ENCODE data around the gene ELF5. TPM values are rescaled to one million over a fixed set of nuclear protein-coding genes. Genes with fewer than 3 reads are reported as not detected.

Gene ELF5
- total RNA-seq, 4 donors from 2014 or later, result not detected

DNA sequence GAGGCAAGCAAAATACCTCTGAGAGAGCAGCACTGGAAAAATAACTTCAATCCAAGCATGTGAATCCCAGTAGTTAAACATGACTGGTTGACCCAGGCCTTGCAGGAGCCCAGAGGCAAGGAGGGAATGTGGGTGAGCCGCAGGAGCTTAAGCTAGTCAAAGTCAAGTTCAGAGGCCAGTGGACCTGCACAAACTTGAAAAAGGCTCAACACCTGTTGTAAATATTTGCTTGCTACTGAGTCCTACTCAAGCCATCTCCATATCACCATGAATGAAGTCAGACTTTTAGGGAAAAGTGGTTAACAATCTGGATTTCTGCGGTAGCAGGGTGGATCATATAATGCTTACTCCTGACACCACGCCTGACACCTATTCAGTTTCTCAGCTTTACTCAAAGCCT is 79.7 kb downstream of the ELF5 start:
- H3K4me1 ChIP-seq, result peaks cover 7 to 8% (median 7%) of the 10 kb centered on the region in 4 donors
- no peak overlapping the region for H3K27ac ChIP-seq (replicated peaks in 1 of 4)
- no peaks in the 10 kb centered on the region for H3K36me3 ChIP-seq
- 90% methylated on average over 3 of the region's 3 CpGs for WGBS
- no peaks in the 10 kb centered on the region for H3K27me3 ChIP-seq
- TF ChIP-seq, protein P1, sequence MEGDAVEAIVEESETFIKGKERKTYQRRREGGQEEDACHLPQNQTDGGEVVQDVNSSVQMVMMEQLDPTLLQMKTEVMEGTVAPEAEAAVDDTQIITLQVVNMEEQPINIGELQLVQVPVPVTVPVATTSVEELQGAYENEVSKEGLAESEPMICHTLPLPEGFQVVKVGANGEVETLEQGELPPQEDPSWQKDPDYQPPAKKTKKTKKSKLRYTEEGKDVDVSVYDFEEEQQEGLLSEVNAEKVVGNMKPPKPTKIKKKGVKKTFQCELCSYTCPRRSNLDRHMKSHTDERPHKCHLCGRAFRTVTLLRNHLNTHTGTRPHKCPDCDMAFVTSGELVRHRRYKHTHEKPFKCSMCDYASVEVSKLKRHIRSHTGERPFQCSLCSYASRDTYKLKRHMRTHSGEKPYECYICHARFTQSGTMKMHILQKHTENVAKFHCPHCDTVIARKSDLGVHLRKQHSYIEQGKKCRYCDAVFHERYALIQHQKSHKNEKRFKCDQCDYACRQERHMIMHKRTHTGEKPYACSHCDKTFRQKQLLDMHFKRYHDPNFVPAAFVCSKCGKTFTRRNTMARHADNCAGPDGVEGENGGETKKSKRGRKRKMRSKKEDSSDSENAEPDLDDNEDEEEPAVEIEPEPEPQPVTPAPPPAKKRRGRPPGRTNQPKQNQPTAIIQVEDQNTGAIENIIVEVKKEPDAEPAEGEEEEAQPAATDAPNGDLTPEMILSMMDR (IDR thresholded peaks at IDR 0.05), result no peak
- no peak for TF ChIP-seq EP300 (IDR thresholded peaks at IDR 0.05)
- no peak for TF ChIP-seq POLR2AphosphoS5 (IDR thresholded peaks at IDR 0.05)
- no peak for TF ChIP-seq POLR2A (IDR thresholded peaks at IDR 0.05; ENCODE audit: low read depth)
- H3K4me3 ChIP-seq, result no peak overlapping the region
- no peak for DNase-seq (ENCODE audit: extremely low spot score)
- H3K9me3 ChIP-seq, result no peaks in the 10 kb centered on the region
- intact Hi-C loops (cut with DNase I), result loop anchor here (10.0 kb wide), 1 partner anchor 329 kb away; the partner anchor contains the start of gene NAT10

DNA sequence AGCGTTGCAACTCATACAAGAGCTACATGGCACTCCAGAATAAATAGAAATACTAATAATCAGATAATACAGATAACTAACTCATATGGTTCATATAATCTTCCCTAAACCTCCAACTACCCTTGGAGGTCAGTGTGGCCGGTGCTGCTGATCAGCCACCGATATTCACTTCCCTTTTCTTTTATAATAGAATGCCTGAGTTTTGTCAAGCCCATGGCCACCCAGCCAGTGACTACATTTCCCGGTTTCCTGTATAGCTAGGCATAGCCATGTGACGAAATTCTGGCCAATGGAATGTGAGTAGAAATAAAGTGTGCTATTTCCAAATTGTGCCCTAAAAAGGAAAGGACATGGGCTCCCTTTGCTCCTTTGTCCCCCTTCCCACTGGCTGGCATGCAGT is 80.8 kb downstream of the ELF5 start:
- Histone ChIP-seq H3K27me3 (no peaks in the 10 kb centered on the region), H3K4me3 (no peak overlapping the region), H3K27ac (replicated peaks in 1 of 4) (no peak overlapping the region), H3K4me1 (peaks cover 2 to 3% (median 3%) of the 10 kb centered on the region in 4 donors), H3K9me3 (no peaks in the 10 kb centered on the region), H3K36me3 (no peaks in the 10 kb centered on the region)
- WGBS, result 80% methylated on average over 5 of the region's 5 CpGs
- TF ChIP-seq POLR2AphosphoS5 (IDR thresholded peaks at IDR 0.05), result no peak
- TF ChIP-seq EP300 (IDR thresholded peaks at IDR 0.05), result no peak
- TF ChIP-seq POLR2A (IDR thresholded peaks at IDR 0.05; ENCODE audit: low read depth), result no peak
- TF ChIP-seq, protein P1 (IDR thresholded peaks at IDR 0.05), result no peak
- no peak for DNase-seq (ENCODE audit: extremely low spot score)
- intact Hi-C loops (cut with DNase I), result loop anchor here (10.0 kb wide), 1 partner anchor 328 kb away; the partner anchor contains the start of gene NAT10

DNA sequence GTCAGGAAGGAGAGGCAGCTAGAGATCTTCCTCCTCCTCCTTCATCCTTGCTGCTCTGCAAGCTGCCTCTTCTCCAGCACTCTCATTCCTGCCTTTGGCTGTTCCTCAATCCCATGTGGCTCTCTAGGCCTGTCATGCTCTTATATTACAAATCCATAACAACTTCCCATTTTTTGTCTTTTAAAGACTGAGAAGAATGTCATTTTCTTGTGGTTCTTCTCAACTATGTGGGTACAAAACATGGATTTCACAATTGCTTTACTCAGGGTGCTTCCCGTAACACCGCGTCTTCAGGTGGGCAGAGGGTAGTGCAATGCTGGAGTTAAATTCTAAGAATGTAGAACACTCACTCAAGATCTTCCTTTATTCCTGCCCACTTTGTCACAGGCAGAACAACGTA is 81.6 kb downstream of the ELF5 start:
- Histone ChIP-seq H3K4me1 (no peaks in the 10 kb centered on the region), H3K27me3 (no peaks in the 10 kb centered on the region), H3K4me3 (no peak overlapping the region), H3K9me3 (no peaks in the 10 kb centered on the region), H3K27ac (replicated peaks in 1 of 4) (no peak overlapping the region), H3K36me3 (no peaks in the 10 kb centered on the region)
- intact Hi-C loops (cut with DNase I), result loop anchor here (10.0 kb wide), 1 partner anchor 327 kb away; the partner anchor contains the start of gene NAT10
- TF ChIP-seq, protein P1 (IDR thresholded peaks at IDR 0.05), result no peak
- TF ChIP-seq POLR2A (IDR thresholded peaks at IDR 0.05; ENCODE audit: low read depth) (no peak), EP300 (IDR thresholded peaks at IDR 0.05) (no peak), POLR2AphosphoS5 (IDR thresholded peaks at IDR 0.05) (no peak)
- no peak for DNase-seq (ENCODE audit: extremely low spot score)
- WGBS, result 83% methylated on average over 4 of the region's 4 CpGs

Other genes starting within 250 kb of the ELF5 start
- 1 to 10 TPM; 5.0 to 8.0 (median 7.2) TPM for gene ABTB2, start 155.8 kb downstream of the ELF5 start, total RNA-seq
- 100 to 1,000 TPM in 1 of 4 donors, 10 to 100 TPM in 3; 72.8 to 163 (median 84.4) TPM for gene CAT, start 74.9 kb downstream of the ELF5 start, total RNA-seq
- gene EHF, start 107.3 kb upstream of the ELF5 start, total RNA-seq, result under 1 TPM in 2 of 4 donors, not detected in 2; 0.42 to 0.52 TPM